Neural progenitor cell (in vitro differentiated cells): ENCODE results near the gene TNFRSF8.

ENCODE experiments used
- CTCF ChIP-seq: fragments of 200-600 bp; sonication (generic); IDR thresholded peaks from 2 replicates; pipeline ENCODE4 v1.5.1; 2017; ENCODE audit warnings: antibody characterized with exemption, mild to moderate bottlenecking
- EZH2 ChIP-seq: fragments of 200-600 bp; sonication (generic); IDR thresholded peaks from 2 replicates; pipeline ENCODE4 v1.6.1; 2017; ENCODE audit warnings: antibody characterized with exemption, mild to moderate bottlenecking, moderate library complexity

- TF ChIP-seq EZH2 (no peak), CTCF (no peak)
Observed at GRCh38 chr1:12040457-12041051, 22.5 kb upstream of the TNFRSF8 start.
